ENCODE measurements around the gene MAP2K5. TPM values are rescaled to one million over a fixed set of nuclear protein-coding genes. Genes with fewer than 3 reads are reported as not detected.

MAP2K5 gene
- total RNA-seq, 1 experiment from 2014 or later, result 15.0 TPM

- Histone ChIP-seq H3K79me2 (ENCODE audit: insufficient read depth, low read length) (no peaks in the 10 kb centered on the region), H3K4me2 (ENCODE audit: insufficient read depth, insufficient read length, low read length) (no peak overlapping the region), H4K5ac (ENCODE audit: insufficient read length, low read depth, low read length) (no peak overlapping the region), H3K56ac (ENCODE audit: insufficient read length, low read depth, low read length) (no peak overlapping the region), H3K9me3 (ENCODE audit: control insufficient read depth, low read depth, low read length) (no peaks in the 10 kb centered on the region), H3K4ac (ENCODE audit: low read depth, low read length) (no peak overlapping the region), H2AK5ac (ENCODE audit: insufficient read length, low read length) (no peak overlapping the region), H3K23ac (ENCODE audit: insufficient read length, low read depth, low read length) (no peak overlapping the region), H4K91ac (ENCODE audit: insufficient read length, low read depth, low read length) (no peak overlapping the region), H3K23me2 (ENCODE audit: insufficient read length, low read depth, low read length, poor library complexity, severe bottlenecking) (no peaks in the 10 kb centered on the region), H2BK5ac (ENCODE audit: insufficient read length, low read length) (no peak overlapping the region), H3K27ac (ENCODE audit: insufficient read length, low read depth, low read length) (no peak overlapping the region), H4K20me1 (ENCODE audit: control insufficient read depth, insufficient read depth, insufficient read length) (peaks cover 3% of the 10 kb centered on the region), H3K14ac (ENCODE audit: insufficient read depth, low read length) (no peak overlapping the region), H3K27me3 (ENCODE audit: insufficient read depth, low read length) (peaks cover 35% of the 10 kb centered on the region), H2AFZ (ENCODE audit: low read length) (no peak overlapping the region), H3K79me1 (ENCODE audit: insufficient read depth, low read depth, low read length, poor library complexity, severe bottlenecking) (no peaks in the 10 kb centered on the region), H3K4me1 (ENCODE audit: insufficient read depth, low read length) (no peaks in the 10 kb centered on the region), H3T11ph (ENCODE audit: low read length) (no peak overlapping the region), H2BK15ac (ENCODE audit: low read depth, low read length) (no peak overlapping the region), H2BK12ac (ENCODE audit: insufficient read length, low read depth, low read length) (no peak overlapping the region), H4K8ac (replicated peaks; ENCODE audit: insufficient read length, low read depth, low read length) (no peak overlapping the region), H3K9ac (ENCODE audit: extremely low read depth, insufficient read length, low read length) (no peak overlapping the region), H3K18ac (ENCODE audit: insufficient read length, low read depth, low read length) (no peak overlapping the region), H2BK20ac (ENCODE audit: low read depth, low read length, poor library complexity, severe bottlenecking) (no peak overlapping the region), H2BK120ac (ENCODE audit: low read depth, low read length, poor library complexity, severe bottlenecking) (no peak overlapping the region)
- Mint-ChIP-seq H3K9me3 (peaks cover 0 to 2% of the 10 kb centered on the region in 2 experiments; a peak in 3 of 5 replicates), H3K36me3 (ENCODE audit: insufficient read depth in 1 of 3, low read depth in 3 of 3) (peaks cover 0 to 2% (median 0%) of the 10 kb centered on the region in 3 experiments; a peak in 2 of 7 replicates), H3K27me3 (ENCODE audit: low read depth) (peaks cover 65% of the 10 kb centered on the region), H3K27ac (no peak overlapping the region), H3K4me1 (peaks cover 14 to 36% of the 10 kb centered on the region in 2 experiments), H3K4me3 (no peak overlapping the region)
- WGBS (ENCODE audit: extremely low coverage, insufficient read length, low lambda C conversion rate), result no CpG with 5 or more reads among the region's 3 CpGs
- TF ChIP-seq, protein P1, sequence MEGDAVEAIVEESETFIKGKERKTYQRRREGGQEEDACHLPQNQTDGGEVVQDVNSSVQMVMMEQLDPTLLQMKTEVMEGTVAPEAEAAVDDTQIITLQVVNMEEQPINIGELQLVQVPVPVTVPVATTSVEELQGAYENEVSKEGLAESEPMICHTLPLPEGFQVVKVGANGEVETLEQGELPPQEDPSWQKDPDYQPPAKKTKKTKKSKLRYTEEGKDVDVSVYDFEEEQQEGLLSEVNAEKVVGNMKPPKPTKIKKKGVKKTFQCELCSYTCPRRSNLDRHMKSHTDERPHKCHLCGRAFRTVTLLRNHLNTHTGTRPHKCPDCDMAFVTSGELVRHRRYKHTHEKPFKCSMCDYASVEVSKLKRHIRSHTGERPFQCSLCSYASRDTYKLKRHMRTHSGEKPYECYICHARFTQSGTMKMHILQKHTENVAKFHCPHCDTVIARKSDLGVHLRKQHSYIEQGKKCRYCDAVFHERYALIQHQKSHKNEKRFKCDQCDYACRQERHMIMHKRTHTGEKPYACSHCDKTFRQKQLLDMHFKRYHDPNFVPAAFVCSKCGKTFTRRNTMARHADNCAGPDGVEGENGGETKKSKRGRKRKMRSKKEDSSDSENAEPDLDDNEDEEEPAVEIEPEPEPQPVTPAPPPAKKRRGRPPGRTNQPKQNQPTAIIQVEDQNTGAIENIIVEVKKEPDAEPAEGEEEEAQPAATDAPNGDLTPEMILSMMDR (conservative IDR thresholded peaks at IDR 0.05), result no peak
- DNase-seq, result no peak
Measured at GRCh38 chr15:67816668-67817067, 274.2 kb downstream of the MAP2K5 start.
